ENCODE results near the gene CCDC12. TPM values are rescaled to one million over a fixed set of nuclear protein-coding genes. Genes with fewer than 3 reads are reported as not detected.
"Not testable (repeated sequence)": the region's sequence is repeated elsewhere in the genome, so short reads cannot be mapped to it uniquely, and the experiment has no call there.

The CCDC12 gene
- total and polyA plus RNA-seq, 3 experiments from 2014 or later, result 56.4 to 114 (median 59.8) TPM

DNA sequence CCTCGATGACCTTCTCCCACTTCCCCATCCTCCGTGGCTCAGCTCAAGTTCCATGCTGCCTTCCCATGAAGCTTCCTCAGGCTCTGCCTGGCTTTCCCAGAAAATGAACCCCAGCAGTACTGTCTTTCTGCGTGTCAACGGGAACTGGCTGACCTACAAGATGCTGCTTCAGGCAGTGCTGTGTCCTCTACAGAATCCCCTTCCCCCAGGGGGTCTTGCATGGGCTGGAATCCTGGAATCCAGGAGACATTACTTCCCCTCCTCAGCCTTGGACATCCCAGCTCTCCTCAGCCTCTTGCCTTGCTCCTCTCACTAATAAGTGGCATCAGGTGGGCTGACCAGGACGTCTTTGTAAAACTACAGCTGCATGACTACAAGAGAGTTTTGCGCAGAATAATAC lies 5.4 kb downstream of the CCDC12 start:
- ChIA-PET CTCF (interaction anchor here (2.3 kb wide), 1 partner anchor 17 kb away, joined by 6 read pairs; no protein-coding TSS in a partner anchor), POLR2A (no interaction called here)
- DNase-seq, result no peak
- Histone ChIP-seq H3K9me3 (ENCODE audit: low read length) (no peaks in the 10 kb centered on the region), H3K4me3 (ENCODE audit: low read length) (no peak overlapping the region), H3K27ac (ENCODE audit: low read depth, low read length) (no peak overlapping the region), H3K36me3 (ENCODE audit: insufficient read depth, low read length) (no peaks in the 10 kb centered on the region), H3K4me1 (ENCODE audit: insufficient read depth, low read length) (peaks cover 81% of the 10 kb centered on the region), H3K27me3 (ENCODE audit: insufficient read depth, low read length, poor library complexity, severe bottlenecking) (no peaks in the 10 kb centered on the region)
- Mint-ChIP-seq H3K9me3 (no peaks in the 10 kb centered on the region), H3K4me3 (peak overlapping the region; percentile 47 to 78 (median 66)), H3K4me1 (peaks cover 82 to 90% (median 86%) of the 10 kb centered on the region in 3 donors), H3K36me3 (peaks cover 0 to 64% (median 6%) of the 10 kb centered on the region in 3 donors), H3K27ac (peak overlapping the region in 7 of 8 donors; percentile 70 to 86 (median 82)), H3K27me3 (no peaks in the 10 kb centered on the region)

DNA sequence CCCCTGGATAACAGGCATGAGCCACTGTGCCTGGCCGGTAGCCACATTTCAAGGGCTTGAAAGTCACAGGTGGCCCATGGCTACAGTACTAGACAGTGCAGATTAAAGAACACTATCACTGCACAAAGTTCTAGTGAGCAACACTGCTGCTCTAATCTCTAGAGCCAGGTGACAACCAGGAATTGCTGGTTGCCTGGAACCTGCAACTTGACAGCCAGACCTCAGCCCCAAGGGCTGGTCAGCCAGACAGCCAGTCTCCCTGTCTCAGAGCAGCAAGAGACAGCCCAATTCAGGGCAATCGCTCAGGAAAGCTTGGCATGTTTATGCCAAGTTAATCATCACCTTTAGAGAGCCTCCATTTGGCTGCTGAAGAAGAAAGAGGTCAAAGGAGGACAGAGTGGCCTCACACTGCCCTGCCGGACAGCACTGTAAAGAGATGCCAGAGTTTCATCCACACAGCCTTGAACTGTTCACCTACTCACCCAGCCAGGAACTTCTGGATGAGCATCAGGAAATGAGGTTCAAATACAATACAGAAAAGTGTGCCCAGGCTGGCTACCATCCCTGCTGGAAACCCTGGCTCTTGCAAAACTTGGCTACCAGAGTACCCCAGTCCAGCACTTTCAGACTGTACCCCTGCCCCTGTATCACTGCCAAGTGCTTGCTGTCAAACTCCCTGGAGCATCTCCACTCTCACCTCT lies 6.0 kb downstream of the CCDC12 start:
- Histone ChIP-seq H3K9me3 (ENCODE audit: low read length) (no peaks in the 10 kb centered on the region), H3K27ac (ENCODE audit: low read depth, low read length) (no peak overlapping the region), H3K4me1 (ENCODE audit: insufficient read depth, low read length) (peaks cover 86% of the 10 kb centered on the region), H3K27me3 (ENCODE audit: insufficient read depth, low read length, poor library complexity, severe bottlenecking) (no peaks in the 10 kb centered on the region), H3K4me3 (ENCODE audit: low read length) (no peak overlapping the region), H3K36me3 (ENCODE audit: insufficient read depth, low read length) (peaks cover 4% of the 10 kb centered on the region)
- ChIA-PET CTCF (interaction anchor here (1.1 to 2.3 kb wide), 2 partner anchors 12 to 17 kb away, joined by 4 to 6 read pairs; no protein-coding TSS in a partner anchor), POLR2A (no interaction called here)
- Mint-ChIP-seq H3K27me3 (no peaks in the 10 kb centered on the region), H3K9me3 (no peaks in the 10 kb centered on the region), H3K27ac (peak overlapping the region in 7 of 8 donors; percentile 51 to 86 (median 81)), H3K4me1 (peaks cover 86 to 93% (median 89%) of the 10 kb centered on the region in 3 donors), H3K4me3 (peak overlapping the region in 5 of 7 donors; percentile 20 to 73 (median 47)), H3K36me3 (peaks cover 0 to 67% (median 6%) of the 10 kb centered on the region in 3 donors)
- no peak for DNase-seq

DNA sequence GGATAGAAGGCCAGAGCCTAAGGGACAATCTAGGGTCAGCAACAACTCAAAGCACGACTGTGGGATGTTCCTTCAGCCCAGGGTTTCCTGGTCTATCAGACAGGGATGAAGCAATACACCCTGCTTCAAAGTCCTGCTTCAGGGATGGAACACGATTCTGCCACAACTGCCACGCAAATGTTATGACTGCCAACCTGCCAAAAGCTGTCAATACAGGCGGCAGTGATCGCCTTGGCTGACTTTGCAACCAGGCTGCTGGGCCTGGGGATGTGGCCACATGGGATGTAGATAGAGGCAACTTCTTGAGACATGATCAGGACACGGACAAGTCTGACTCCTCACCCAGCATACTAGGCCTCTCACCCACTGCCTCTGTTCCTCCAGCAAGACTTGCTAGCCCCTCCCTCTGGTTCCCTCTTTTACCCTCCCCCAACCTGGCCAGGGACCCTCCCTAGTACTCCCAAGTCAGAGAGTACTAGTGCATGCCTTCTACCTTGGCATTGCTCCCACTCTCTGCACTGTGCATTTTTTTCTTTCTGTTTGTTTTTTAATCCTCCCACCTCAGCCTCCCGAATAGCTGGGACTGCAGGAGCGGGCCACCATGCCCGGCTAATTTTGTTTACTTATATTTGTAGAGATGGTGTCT lies 7.6 kb downstream of the CCDC12 start:
- Mint-ChIP-seq H3K36me3 (peaks cover 0 to 61% (median 3%) of the 10 kb centered on the region in 3 donors), H3K4me1 (peaks cover 79 to 88% (median 85%) of the 10 kb centered on the region in 3 donors), H3K9me3 (no peaks in the 10 kb centered on the region), H3K27ac (peak overlapping the region in 5 of 8 donors; percentile 29 to 83 (median 39)), H3K27me3 (no peaks in the 10 kb centered on the region), H3K4me3 (peak overlapping the region in 3 of 7 donors; percentile 5 to 38 (median 19))
- Histone ChIP-seq H3K4me1 (ENCODE audit: insufficient read depth, low read length) (peaks cover 79% of the 10 kb centered on the region), H3K27me3 (ENCODE audit: insufficient read depth, low read length, poor library complexity, severe bottlenecking) (no peaks in the 10 kb centered on the region), H3K36me3 (ENCODE audit: insufficient read depth, low read length) (peaks cover 4% of the 10 kb centered on the region), H3K9me3 (ENCODE audit: low read length) (no peaks in the 10 kb centered on the region), H3K27ac (ENCODE audit: low read depth, low read length) (no peak overlapping the region), H3K4me3 (ENCODE audit: low read length) (no peak overlapping the region)
- CTCF ChIA-PET, result interaction anchor here (1.0 to 2.3 kb wide), 3 partner anchors 10 to 19 kb away, joined by 4 to 6 read pairs (median 4); partner anchors contain the start of gene NBEAL2
- DNase-seq, result no peak
- POLR2A ChIA-PET, result no interaction called here

DNA sequence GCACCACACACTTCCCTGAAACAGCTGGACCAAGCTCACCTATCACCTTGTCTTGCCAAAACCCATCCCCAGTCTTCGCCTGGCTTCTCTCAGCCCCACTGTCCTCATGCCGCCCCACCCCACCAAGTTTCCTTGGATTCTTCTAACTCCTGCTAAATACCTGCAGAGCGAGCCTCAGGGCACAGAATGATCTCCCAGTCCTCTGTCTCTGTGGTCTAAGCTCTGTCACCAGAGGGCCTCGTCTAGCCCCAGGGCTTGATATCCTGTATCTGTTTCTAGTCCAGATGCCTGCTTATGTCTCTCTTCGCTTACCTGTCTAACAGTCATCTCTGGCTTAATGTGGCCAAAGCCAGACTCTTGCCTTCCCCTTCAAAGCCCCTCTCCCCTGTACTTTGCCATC lies 9.7 kb downstream of the CCDC12 start:
- CTCF ChIA-PET, result interaction anchor here (1.0 to 1.3 kb wide), 3 partner anchors 8 to 31 kb away, joined by 3 to 5 read pairs (median 3); no protein-coding TSS in a partner anchor
- peak overlapping the region in 4 of 7 donors; percentile 1 to 65 (median 34) for H3K4me3 Mint-ChIP-seq

DNA sequence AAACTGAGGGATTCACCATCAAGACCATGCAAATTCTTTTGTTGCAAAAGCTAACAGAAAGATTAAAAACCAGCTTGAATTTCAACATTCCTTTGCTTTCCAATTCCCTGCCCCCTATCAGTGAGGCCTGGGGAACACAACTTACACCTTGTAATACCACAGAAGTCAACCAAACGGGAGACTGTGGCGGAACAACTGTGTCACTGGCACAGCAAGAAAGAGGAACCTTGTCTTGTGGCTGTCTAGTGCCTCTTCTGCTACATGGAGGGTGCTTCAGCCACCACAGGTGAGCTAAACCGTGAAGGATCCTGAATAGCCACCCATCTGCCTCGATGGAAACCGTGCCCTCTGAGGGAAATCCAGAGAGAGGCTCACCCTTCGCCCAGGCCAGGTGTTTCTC lies 11.4 kb downstream of the CCDC12 start:
- H3K4me1 Mint-ChIP-seq, result peaks cover 75 to 88% (median 84%) of the 10 kb centered on the region in 3 donors
- no peak overlapping the region for H3K27ac ChIP-seq (ENCODE audit: low read depth, low read length)
- ChIA-PET POLR2A (no interaction called here), CTCF (interaction anchor here (1.3 kb wide), 1 partner anchor 34 kb away, joined by 3 read pairs; no protein-coding TSS in a partner anchor)
- H3K36me3 Mint-ChIP-seq, result peaks cover 0 to 47% (median 8%) of the 10 kb centered on the region in 3 donors
- peaks cover 68% of the 10 kb centered on the region for H3K4me1 ChIP-seq (ENCODE audit: insufficient read depth, low read length)
- H3K27me3 ChIP-seq (ENCODE audit: insufficient read depth, low read length, poor library complexity, severe bottlenecking), result no peaks in the 10 kb centered on the region
- H3K27ac Mint-ChIP-seq, result peak overlapping the region in 7 of 8 donors; percentile 12 to 81 (median 46)
- H3K4me3 ChIP-seq (ENCODE audit: low read length), result no peak overlapping the region
- peaks cover 4% of the 10 kb centered on the region for H3K36me3 ChIP-seq (ENCODE audit: insufficient read depth, low read length)
- no peaks in the 10 kb centered on the region for H3K9me3 ChIP-seq (ENCODE audit: low read length)
- no peaks in the 10 kb centered on the region for H3K27me3 Mint-ChIP-seq
- H3K4me3 Mint-ChIP-seq, result no peak overlapping the region
- DNase-seq, result no peak
- H3K9me3 Mint-ChIP-seq, result no peaks in the 10 kb centered on the region

More for the DNA sequence above, 9.7 kb downstream of the CCDC12 start:
- peak overlapping the region; percentile 53 to 96 (median 80) for H3K27ac Mint-ChIP-seq
- no peak for DNase-seq
- H3K27ac ChIP-seq (ENCODE audit: low read depth, low read length), result peak overlapping the region; percentile 3
- H3K4me1 Mint-ChIP-seq, result peaks cover 74 to 88% (median 84%) of the 10 kb centered on the region in 3 donors
- H3K27me3 Mint-ChIP-seq, result no peaks in the 10 kb centered on the region
- POLR2A ChIA-PET, result no interaction called here
- H3K4me3 ChIP-seq (ENCODE audit: low read length), result no peak overlapping the region
- no peaks in the 10 kb centered on the region for H3K9me3 ChIP-seq (ENCODE audit: low read length)
- peaks cover 67% of the 10 kb centered on the region for H3K4me1 ChIP-seq (ENCODE audit: insufficient read depth, low read length)
- peaks cover 0 to 61% (median 7%) of the 10 kb centered on the region in 3 donors for H3K36me3 Mint-ChIP-seq
- no peaks in the 10 kb centered on the region for H3K9me3 Mint-ChIP-seq
- H3K27me3 ChIP-seq (ENCODE audit: insufficient read depth, low read length, poor library complexity, severe bottlenecking), result no peaks in the 10 kb centered on the region
- peaks cover 4% of the 10 kb centered on the region for H3K36me3 ChIP-seq (ENCODE audit: insufficient read depth, low read length)

DNA sequence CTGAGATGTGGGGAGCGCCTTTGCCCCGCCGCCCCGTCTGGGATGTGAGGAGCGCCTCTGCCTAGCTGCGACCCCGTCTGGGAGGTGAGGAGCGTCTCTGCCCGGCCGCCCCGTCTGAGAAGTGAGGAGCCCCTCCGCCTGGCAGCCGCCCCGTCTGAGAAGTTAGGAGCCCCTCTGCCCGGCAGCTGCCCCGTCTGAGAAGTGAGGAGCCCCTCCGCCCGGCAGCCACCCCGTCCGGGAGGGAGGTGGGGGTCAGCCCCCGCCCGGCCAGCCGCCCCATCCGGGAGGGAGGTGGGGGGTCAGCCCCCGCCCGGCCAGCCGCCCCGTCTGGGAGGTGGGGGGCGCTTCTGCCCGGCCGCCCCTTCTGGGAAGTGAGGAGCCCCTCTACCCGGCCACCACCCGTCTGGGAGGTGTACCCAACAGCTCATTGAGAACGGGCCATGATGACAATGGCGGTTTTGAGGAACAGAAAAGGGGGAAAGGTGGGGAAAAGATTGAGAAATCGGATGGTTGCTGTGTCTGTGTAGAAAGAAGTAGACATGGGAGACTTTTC lies 12.4 kb downstream of the CCDC12 start:
- CTCF ChIA-PET, result interaction anchor here (1.3 kb wide), 1 partner anchor 35 kb away, joined by 3 read pairs; no protein-coding TSS in a partner anchor
- H3K9me3 Mint-ChIP-seq, POLR2A ChIA-PET: not testable (repeated sequence)

DNA sequence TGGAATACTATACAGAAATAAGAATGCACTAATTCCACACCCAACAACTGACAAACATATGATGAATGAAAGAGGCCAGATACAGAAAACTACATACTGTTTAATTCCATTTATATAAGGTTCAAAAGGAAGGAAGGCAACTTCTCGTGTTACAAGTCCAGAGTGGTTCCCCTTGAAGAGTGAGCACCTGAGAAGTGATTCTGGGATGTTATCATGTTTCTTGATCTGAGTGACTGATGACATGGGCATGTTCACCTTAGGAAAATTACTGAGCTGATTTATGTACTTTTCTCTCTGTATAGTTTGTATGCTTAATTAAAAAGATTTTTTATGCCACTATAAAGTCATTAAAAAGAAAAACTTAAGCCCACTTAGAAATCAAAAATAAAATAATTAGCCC lies 13.6 kb downstream of the CCDC12 start:
- no peak overlapping the region for H3K4me3 ChIP-seq (ENCODE audit: low read length)
- Mint-ChIP-seq H3K27ac (peak overlapping the region; percentile 16 to 87 (median 64)), H3K9me3 (no peaks in the 10 kb centered on the region), H3K27me3 (no peaks in the 10 kb centered on the region), H3K4me1 (peaks cover 76 to 88% (median 84%) of the 10 kb centered on the region in 3 donors), H3K36me3 (peaks cover 0 to 31% (median 8%) of the 10 kb centered on the region in 3 donors), H3K4me3 (no peak overlapping the region)
- no peak for DNase-seq
- H3K4me1 ChIP-seq (ENCODE audit: insufficient read depth, low read length), result peaks cover 69% of the 10 kb centered on the region
- H3K36me3 ChIP-seq (ENCODE audit: insufficient read depth, low read length), result peaks cover 4% of the 10 kb centered on the region
- H3K27me3 ChIP-seq (ENCODE audit: insufficient read depth, low read length, poor library complexity, severe bottlenecking), result no peaks in the 10 kb centered on the region
- H3K9me3 ChIP-seq (ENCODE audit: low read length), result no peaks in the 10 kb centered on the region
- H3K27ac ChIP-seq (ENCODE audit: low read depth, low read length), result no peak overlapping the region
- POLR2A ChIA-PET, result no interaction called here
- CTCF ChIA-PET, result no interaction called here

More for the DNA sequence above, 12.4 kb downstream of the CCDC12 start:
- peaks cover 69% of the 10 kb centered on the region for H3K4me1 ChIP-seq (ENCODE audit: insufficient read depth, low read length)
- H3K9me3 ChIP-seq (ENCODE audit: low read length); H3K4me3 Mint-ChIP-seq; H3K27ac ChIP-seq (ENCODE audit: low read depth, low read length); H3K4me3 ChIP-seq (ENCODE audit: low read length); DNase-seq; H3K27me3 Mint-ChIP-seq; H3K27me3 ChIP-seq (ENCODE audit: insufficient read depth, low read length, poor library complexity, severe bottlenecking); H3K36me3 ChIP-seq (ENCODE audit: insufficient read depth, low read length): not testable (repeated sequence)
- H3K27ac Mint-ChIP-seq, result peak overlapping the region in 1 of 8 donors; percentile 23
- peaks cover 0 to 38% (median 8%) of the 10 kb centered on the region in 3 donors for H3K36me3 Mint-ChIP-seq
- H3K4me1 Mint-ChIP-seq, result peaks cover 76 to 88% (median 84%) of the 10 kb centered on the region in 3 donors

Data from CD8-positive, alpha-beta memory T cell (primary cell).